SIG-M5 (cell line): Measurements from ENCODE around the gene RGS10.
"Not testable (repeated sequence)": the region's sequence is repeated elsewhere in the genome, so short reads cannot be mapped to it uniquely, and the experiment has no call there.

Source experiments
- DNase-seq: peaks from one replicate; lab custom pipeline; 2025; lab: John Stamatoyannopoulos, UW

Gene RGS10

DNA sequence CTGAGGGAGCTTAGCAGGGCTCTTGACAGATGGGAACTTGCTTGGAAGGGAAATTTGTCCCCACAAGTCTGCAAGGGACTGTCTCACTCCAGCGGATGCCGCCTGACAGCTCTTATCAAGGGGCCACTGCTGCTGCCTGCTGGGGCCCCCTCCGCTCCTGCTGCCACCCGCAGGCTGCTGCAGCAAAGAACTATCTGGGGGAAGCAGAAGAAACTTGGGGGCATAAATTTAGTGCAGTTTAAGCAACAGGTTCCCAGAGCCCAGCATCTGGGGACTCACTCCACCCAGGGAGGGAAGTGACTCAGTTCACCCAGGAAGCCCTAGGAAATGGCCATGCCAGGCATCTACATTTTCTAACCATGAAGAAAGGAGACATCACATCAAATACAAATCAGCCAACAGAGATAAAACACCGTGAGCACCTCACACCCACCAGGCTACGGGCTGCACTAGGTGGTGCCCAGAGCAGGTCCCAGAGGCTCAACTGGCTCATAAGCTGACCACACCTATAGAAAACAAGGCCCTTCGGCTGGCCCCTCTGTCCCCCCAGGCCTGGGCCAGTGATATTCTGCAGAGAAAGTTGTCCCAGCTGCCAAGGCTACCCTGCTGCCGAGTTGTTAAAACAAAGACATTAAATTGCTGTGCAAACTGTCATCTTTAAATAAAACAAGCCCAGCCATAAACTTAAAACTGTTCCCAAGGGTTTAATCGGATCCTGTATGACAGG, 3.7 kb downstream of the RGS10 start:
- no peak for DNase-seq

DNA sequence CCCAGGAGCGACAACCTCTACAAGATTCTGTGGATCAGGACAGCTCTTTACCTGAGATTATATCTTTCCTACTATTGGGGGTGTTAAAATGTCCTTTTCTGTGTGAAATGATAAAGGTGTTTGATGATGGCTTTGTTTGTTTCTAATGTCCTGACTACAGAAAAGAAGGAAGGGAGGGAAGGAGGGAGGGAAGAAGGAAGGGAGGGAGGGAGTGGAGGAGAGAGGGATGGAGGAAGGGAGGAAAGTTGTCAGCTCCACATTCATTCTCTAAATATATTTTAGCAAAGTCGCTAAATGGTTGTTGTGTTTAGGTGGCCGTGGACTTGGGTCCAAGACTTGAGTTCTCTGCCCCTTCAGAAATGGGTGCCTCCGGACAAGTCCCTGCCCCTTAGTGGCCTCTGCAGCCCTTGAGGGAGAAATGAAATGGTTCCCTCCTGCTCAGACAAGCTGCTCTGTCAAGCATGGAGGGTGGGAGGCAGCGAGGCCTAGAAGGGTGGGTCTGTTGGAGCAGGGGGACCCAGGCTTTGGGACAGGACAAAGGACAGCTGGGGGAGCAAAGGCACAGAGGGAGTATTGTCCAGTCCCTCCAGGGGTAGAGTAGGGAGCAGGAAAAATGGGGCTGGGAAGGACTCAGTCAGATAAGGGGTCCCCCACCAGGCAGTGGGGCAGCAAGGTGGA, 4.4 kb downstream of the RGS10 start:
- no peak for DNase-seq

DNA sequence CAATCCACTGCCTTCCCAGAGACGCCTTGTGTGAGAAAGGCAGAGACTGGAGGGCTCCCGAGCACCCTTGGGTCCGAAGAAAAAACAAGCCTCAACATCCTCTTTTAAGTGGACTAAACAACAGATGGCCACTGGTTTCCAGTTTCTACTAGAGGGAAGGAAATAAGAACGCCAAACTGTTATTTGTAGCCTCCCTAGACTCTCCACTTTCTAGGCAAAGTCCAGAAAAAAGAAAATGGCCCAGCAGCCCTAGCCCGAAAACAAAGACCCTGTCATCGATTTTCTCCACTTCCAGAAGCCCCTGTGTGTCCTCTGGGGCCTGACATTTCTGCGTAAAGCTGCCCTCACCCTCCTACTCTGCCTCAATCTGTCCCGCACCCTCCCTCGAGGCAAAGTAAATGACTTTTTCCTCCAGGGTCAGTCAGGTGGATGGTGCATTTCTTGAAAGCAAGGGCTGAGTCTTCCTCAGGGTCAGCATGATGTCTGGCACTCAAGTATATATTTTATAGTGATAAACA, 6.0 kb downstream of the RGS10 start:
- no peak for DNase-seq

DNA sequence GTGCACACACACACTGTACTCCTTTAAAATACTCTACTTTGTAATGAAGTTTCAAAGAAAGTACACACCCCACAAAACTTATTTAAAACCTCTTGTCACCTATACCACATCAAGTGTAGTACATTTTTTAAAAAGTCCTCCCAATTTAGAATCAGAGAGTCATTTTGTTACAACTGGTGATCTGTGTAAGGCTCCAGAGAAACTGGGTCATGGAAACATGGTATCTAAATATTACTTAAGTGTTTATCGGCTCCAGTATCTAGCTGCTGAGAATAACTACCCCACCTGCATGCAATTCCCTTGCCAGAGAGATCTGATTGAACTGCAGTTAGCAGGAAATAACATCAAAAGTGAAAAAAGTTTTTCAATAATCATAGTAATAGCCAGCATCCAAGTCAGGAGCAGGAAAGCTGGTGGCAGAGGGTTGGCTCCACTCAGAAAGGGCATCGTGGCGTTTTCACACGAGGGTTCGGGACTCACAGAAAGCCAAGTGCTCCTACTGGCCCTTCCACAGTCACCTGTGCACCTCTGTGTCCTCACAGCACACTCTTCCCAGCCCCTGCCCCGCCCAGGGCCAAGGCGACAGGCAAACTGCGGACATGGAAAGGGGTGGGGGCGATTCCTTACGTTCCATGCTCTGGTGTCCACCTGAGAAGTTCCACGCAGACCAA, 6.5 kb downstream of the RGS10 start:
- DNase-seq = no peak

DNA sequence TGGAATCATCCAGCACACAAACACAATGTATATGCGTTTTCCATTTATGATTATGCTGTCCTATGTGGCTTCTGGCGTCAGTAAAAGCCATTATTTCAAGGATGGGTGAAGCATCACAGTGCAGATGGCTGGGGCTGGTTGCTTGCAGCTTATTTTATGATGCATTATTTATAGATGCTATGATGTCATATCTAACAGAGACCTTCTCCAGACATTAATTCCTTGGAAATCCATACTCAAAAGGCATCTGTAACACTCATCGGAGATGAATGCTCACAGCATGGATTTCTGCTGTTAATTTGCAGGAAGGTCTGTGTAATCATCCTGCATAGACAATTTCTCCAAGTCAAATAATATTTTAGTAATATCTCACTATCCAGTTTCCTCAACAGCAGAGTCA, 7.2 kb downstream of the RGS10 start:
- no peak for DNase-seq

DNA sequence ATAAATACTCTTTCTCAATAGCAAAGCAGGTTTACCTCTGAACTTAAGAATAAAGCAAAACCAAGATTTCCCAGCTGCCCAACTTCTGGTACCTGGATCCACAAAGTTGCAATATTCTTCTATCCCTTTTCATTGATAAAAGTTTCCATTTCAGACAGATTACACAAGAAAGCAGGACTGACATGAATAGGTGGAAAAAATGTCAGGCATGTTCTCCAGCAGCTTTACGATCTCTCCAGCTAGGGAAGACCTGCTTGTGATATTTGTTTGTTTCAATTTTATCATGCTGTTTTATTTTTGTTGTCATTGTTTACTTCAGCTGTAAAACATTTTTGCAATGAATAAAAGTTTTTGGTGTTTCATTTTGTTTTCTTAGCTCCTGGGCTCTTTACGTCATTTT, 9.0 kb downstream of the RGS10 start:
- DNase-seq = no peak

DNA sequence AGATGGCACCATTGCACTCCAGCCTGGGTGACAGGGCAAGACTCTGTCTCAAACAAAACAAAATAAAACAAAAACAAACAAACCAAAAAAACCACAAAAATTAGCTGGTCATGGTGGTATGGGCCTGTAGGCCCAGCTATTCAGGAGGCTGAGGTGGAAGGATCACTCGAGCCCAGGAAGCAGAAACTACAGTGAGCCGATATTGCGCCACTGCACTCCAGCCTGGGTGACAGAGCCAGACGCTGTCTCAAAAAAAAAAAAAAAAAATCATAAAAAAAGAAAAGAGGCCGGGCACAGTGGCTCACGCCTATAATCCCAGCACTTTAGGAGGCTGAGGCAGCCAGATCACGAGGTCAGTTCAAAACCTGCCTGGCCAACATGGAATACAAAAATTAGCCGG, 9.7 kb downstream of the RGS10 start:
- DNase-seq = not testable (repeated sequence)

DNA sequence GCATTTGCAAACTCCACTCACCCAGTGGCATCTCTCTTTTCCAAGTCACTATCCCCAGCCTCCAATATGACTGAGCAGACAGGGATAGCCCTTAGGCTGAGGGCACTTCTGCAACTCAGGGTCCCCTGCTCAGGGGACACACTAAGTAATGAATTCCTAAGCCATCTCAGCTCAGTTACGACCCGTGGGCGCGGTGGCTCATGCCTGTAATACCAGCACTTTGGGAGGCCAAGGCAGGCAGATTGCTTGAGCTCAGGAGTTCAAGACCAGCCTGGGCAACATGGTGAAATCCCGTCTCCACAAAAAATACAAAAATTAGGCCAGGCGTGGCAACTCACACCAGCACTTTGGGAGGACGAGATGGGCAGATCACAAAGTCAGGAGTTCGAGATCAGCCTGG, 10.3 kb downstream of the RGS10 start:
- DNase-seq = not testable (repeated sequence)

DNA sequence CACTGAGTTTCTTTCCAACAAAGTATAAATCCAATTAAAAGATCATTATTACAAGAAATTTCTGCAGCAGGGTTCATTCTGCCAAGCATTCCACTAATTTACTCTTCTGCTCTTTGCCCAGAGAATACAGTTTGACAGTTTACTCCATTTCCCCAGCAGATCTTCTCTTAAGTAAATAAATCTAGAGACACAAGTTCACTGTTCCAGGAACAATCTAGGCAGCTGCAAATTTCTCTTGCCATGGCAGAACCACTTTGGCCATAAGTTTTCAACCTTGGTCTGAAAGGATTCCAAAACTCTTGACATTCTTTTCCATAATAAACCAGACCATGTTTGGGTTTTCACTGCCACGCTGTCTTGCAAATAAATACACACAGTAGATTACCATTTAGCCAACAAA, 11.5 kb downstream of the RGS10 start:
- no peak for DNase-seq

DNA sequence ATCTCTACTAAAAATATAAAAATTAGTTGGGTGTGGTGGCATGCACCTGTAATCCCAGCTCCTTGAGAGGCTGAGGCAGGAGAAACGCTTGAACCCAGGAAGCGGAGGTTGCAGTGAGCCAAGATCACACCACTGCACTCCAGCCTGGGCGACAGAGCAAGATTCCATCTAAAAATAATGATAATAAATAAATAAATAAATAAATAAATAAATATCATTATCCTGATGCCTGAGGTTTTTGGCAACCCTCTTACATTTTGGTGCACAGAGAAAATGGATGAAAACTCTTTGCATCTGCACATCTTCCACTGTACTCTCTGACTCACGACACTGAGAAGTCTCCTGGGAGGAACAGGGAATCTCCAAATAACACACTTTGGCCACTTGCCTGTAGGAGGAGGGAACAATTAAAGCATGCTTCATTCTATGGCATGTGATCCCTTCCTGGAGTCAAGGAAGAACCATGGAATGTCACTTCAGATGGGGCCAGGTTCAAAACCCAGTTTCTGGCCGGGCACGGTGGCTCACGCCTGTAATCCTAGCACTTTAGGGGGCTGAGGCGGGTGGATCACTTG, 13.8 kb downstream of the RGS10 start:
- DNase-seq = not testable (repeated sequence)

DNA sequence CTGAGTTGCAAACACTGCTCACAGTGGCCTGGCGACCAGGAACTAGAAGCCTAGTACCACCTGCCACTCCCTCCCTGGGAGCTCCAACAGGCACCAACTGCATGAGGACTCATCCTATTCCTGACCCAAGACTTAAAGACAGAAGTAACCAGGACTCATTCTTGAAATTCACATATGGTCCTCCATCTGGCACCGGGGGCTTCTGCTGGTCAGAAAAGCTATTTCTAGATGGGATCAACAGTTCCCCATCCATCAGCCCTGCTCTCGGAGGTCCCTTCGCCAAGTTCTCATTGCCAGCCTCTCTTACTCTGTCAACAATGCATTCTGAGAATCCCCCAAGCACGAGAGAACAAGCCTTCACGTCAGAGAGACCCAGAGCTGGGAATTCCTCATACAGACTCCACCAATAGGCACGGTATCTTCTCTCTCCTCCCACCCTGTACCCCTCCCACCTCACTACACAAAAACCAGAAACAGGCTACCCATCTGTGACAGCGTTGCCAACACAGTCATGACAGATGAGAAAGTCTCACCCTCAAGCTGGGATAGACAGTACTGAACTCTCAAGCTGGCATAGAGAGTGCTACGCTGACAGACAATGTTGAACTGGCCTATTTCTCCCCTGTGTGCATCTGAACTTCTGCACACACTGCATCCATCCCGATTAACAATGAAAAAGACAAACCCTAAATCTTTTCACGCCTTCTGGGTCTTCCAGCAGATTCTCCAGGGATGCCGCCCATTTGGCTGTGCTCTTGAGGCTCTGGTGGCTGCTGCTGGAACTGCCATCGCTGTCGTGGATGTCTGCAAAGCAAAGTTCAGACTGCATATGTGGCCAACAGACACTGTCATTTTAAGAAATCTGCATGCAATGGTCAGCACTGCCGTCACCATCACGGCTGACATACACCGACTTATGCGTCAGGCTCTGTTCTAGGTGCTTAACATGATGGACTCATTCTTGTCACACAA, 15.6 kb downstream of the RGS10 start:
- no peak for DNase-seq

DNA sequence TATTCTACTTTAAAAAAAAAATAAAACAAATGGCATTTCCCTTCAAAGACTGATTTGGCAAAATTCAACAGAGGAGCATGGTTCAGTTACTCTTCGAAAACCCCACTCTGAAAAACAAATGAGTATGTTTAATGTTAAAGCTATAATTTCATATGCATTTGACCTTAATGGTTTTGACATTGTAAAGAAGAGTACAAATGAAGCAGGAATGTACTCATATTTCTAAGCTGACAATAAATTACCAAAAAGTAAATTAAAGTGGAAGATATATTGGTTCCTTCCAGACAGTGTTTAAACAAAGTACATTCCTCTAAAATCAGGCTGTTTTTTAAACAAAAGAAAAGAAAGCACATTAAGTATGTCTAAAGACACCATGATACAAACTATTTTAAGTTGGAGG, 16.4 kb downstream of the RGS10 start:
- DNase-seq = no peak

DNA sequence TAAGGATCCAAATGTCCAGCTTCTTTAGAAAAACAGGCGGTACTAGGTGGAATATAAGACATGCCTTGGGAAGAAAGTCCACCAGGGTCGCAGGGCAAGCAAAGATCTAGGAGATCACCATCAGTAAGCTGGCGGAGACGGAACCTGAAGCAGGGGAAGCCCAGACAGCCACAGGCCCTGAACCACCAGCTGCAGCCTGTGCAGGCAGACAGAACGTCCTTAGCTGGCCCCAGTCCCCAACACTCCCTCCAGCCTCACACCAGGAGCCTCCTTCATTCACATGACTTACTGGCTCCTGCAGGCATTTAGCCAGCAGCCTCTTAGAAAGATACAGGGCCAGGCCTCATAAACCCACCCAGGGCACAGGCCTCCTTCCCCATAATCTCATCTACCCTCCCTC, 17.4 kb downstream of the RGS10 start:
- no peak for DNase-seq

DNA sequence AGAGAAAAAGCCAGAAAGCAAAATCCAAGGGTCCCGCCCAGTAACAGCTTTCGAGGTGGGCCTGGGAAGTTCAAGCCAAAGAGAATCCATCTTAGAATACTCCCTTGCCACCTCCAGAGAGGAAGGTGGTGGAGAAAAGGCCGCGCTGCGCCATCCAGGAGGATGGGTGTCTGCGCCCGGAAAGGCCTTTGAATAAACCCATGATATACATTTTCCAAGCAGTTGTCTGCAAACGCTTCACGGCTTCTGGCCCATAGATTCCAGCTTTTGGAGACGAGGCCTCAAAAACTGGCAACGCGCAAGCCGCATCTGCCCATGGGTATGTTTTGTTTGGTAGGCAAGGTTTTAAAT, 17.8 kb downstream of the RGS10 start:
- DNase-seq = no peak

DNA sequence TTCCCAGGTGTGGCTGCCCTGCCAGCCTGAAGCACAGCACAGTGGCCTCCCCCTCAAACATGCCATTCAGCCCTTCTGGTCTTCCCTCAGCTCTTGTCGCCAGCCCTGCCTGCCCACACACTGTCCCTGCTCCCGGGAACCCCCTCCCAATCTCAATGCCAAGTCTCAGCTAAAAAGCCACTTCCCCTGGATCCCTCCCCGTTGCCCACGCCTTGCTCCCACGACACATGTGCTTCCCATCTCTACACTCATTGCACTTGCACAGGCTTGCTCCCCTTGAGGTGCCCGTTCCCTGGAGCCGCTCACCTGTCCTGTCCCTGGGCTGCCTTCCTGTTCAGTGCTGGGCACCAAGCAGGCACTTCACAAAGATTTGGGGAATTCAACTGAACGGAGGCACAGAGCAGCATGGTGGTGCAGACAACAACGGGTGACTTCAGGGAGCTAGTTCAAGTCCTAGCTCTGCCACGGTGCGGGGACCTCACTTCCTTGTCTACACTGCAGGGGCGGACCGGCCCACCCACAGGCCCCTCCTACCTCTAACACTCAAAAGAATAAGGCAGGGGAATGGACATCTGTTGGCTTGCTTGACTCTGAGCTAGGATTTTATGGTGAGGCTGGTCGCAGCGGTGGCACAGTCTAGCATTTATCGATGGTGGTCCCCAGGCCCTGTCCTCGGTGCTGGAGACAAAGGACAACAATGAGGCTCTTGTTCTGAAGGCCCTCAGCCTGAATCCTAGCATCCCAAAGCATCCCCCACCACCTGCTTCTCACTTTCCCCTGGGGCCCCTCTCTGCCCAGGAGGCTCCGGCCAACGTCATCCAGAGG, 18.4 kb downstream of the RGS10 start:
- DNase-seq = no peak

DNA sequence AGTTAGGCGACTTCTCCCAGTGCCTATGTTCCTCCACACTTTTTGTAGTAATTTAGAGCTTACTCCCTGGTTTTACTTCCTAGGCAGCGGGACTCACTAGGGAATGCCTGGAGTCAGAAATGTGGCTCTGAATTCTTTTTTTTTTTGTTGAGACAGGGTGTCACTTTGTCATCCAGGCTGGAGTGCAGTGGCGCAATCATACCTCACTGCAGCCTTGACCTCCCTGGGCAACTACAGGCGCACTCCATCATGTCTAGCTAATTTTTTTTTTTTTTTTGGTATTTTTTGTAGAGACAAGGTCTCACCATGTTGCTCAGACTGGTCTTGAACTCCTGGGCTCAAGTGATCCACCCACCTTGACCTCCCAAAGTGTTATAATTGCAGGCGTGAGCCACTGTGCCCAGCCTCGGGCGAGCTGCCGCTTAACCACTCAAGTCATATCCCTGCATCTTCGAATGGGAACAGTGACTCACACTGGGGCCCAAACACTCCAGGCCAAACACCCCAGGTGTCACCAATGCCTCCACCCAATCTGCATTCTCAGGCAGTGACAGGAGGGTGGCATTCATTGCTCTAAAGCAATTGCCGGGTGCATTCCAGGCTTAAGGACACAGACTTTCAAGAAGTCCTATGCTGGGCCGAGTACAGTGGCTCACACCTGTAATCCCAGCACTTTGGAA, 19.6 kb downstream of the RGS10 start:
- DNase-seq = no peak

DNA sequence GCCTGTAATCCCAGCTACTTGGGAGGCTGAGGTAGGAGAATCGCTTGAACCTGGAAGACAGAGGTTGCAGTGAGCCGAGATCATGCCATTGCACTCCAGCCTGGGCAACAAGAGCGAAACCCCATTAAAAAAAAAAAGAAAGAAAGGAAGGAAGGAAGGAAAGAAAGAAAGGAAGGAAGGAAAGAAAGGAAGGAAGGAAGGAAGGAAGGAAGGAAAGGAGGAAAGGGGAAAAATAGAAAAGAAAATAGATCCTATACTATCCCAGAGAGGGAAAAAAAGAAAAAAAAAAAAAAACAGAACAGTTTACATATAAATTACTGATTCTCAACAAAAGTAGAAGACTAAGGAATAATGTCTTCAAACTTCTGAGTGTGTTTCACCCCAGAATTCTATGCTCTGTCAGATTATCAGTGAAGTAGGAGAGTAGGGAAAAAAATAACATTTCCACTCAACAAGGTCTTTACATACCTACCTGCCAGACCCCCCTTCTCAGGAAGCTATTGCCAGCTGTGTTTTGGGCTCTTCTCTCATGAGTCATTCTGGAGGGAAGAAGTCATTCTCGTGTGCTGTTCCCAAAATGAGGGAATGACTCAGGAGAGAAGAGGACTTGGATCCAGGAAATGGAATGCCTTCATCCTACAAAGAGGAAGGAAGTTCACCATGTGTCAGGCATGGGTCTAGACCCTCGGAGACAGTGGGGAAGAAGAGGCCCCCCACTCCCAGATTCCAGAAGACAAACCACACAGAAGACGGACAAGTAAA, 20.9 kb downstream of the RGS10 start:
- DNase-seq = no peak

DNA sequence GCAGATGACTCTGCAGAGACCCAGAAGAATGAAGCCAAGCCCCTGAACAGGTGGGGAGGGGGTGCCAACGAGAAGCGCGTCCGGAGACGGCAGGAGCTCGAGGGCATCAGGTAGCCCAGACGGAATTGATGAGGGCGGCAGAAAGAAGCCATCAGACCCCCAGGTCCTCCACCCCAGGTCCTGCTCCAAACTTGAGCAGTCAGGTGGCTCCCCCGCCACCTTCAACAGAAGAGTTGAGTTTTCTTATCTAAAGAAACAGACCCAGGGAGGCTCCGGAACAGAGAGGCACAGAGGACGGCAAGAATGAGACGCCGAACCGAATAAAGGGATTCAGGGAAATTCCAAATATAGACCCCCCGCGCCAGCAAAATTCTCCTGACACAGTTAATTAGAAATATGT, 22.2 kb downstream of the RGS10 start:
- no peak for DNase-seq

DNA sequence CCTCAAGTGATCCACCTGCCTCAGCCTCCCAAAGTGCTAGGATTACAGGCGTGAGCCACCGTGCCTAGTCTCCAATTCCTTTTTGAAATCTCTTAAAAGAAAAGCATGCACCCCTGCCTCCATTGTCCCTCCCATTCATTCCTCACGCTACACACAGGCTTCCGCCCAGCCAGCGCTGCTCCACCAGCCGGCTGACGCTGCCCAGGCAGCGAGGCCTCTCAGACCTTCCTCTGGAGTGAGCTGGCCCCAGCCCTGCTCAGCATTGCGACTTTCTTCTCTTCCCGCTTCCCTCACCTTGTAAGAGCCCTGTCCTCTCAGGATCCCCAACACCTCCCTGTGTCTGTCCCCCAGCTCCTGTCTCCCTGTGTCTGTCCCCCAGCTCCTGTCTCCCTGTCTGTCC, 23.6 kb downstream of the RGS10 start:
- DNase-seq = no peak
